Lower lobe of right lung (tissue), 2 donors: ENCODE results near the gene LCE3D. TPM values are rescaled to one million over a fixed set of nuclear protein-coding genes. Genes with fewer than 3 reads are reported as not detected.

Source experiments
- ATAC-seq, 2 donors: fragments of 200-7000 bp; cut with Tn5 transposase; one replicate each; pipeline ENCODE4 v1.9.1; 2020 to 2022; ENCODE audit warnings: mild to moderate bottlenecking in 2 of 2, moderate library complexity in 2 of 2
- DNase-seq: peaks from one replicate; pipeline ENCODE4 v3.0.0-alpha.2; 2020
- H3K27ac ChIP-seq: fragments of 200-600 bp; one replicate; pipeline ENCODE4 v1.8.0; 2022
- H3K27me3 ChIP-seq: fragments of 200-600 bp; one replicate; pipeline ENCODE4 v1.8.0; 2022; ENCODE audit warnings: low read depth
- H3K36me3 ChIP-seq: fragments of 200-600 bp; one replicate; pipeline ENCODE4 v1.8.0; 2022; ENCODE audit warnings: mild to moderate bottlenecking
- H3K4me1 ChIP-seq: fragments of 200-600 bp; one replicate; pipeline ENCODE4 v1.8.0; 2022
- H3K4me3 ChIP-seq: fragments of 200-600 bp; one replicate; pipeline ENCODE4 v1.8.0; 2022; ENCODE audit warnings: mild to moderate bottlenecking
- H3K9me3 ChIP-seq: fragments of 200-600 bp; one replicate; pipeline ENCODE4 v1.8.0; 2022
- CTCF ChIP-seq: fragments of 200-600 bp; IDR thresholded peaks from one replicate; pipeline ENCODE4 v1.8.0; 2022; ENCODE audit warnings: antibody characterized with exemption, mild to moderate bottlenecking
- intact Hi-C: fragments of 100-400 bp; cut with DNase I; formaldehyde crosslinking; loops from one replicate; pipeline ENCODE4 v1.11.0; 2022
- total RNA-seq: library from RNA; stranded (reverse); fragmentation: NEBNext Ultra II Directional; extraction: Animal tissue kit (Norgen Biotek cat#: 25700); gene quantifications from one replicate; pipeline ENCODE4 v1.2.1, GENCODE V29; 2021
- donor health status: DM: no; HTN: yes; CAD: no; lungs with severe emphysema.

Gene LCE3D
- total RNA-seq, 1 donor from 2014 or later, result not detected

- DNase-seq (no peak), ATAC-seq (no peak)
- H3K36me3 ChIP-seq, result no peaks in the 10 kb centered on the region
Observed at GRCh38 chr1:152543820-152544219, 36.5 kb downstream of the LCE3D start.

GRCh38 chr1:152539901-152540300 is 40.4 kb downstream of the LCE3D start:
- intact Hi-C loops, result no loop called here
- Histone ChIP-seq H3K36me3 (no peaks in the 10 kb centered on the region), H3K4me3 (no peak overlapping the region), H3K9me3 (no peaks in the 10 kb centered on the region), H3K27me3 (no peaks in the 10 kb centered on the region), H3K27ac (no peak overlapping the region), H3K4me1 (no peaks in the 10 kb centered on the region)
- ATAC-seq, result no peak
- DNase-seq, result no peak
- TF ChIP-seq CTCF, result no peak

More at GRCh38 chr1:152543820-152544219, 36.5 kb downstream of the LCE3D start:
- Histone ChIP-seq H3K4me1 (no peaks in the 10 kb centered on the region), H3K27me3 (no peaks in the 10 kb centered on the region), H3K9me3 (no peaks in the 10 kb centered on the region), H3K27ac (no peak overlapping the region), H3K4me3 (no peak overlapping the region)
- no peak for TF ChIP-seq CTCF
- intact Hi-C loops, result no loop called here

GRCh38 chr1:152537496-152537895 is 42.8 kb downstream of the LCE3D start:
- Histone ChIP-seq H3K9me3 (no peaks in the 10 kb centered on the region), H3K4me3 (no peak overlapping the region), H3K27me3 (no peaks in the 10 kb centered on the region), H3K4me1 (no peaks in the 10 kb centered on the region), H3K27ac (no peak overlapping the region), H3K36me3 (no peaks in the 10 kb centered on the region)
- no peak for TF ChIP-seq CTCF
- ATAC-seq (no peak), DNase-seq (no peak)
- intact Hi-C loops, result no loop called here

DNA sequence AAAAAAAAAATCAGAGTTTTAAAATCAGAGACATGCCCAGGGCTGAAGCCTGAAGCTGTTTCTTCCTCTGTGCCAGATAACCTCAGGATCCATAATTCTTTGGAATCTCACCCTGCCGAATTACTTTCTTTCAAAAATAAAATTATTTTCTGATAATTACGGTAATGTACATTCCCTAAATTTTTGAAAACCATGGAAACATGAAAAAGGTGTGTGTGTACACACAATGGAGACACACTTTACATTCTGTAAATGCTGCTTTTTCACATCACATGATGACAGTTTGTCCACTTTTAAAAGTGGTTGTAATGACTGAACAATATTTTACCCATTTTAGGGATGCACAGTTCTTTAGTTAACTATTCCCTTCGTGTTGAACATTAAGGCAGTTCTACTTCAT is 44.5 kb downstream of the LCE3D start:
- TF ChIP-seq CTCF, result no peak
- intact Hi-C loops, result no loop called here
- ATAC-seq (no peak), DNase-seq (no peak)
- Histone ChIP-seq H3K36me3 (no peaks in the 10 kb centered on the region), H3K4me3 (no peak overlapping the region), H3K4me1 (no peaks in the 10 kb centered on the region), H3K27me3 (no peaks in the 10 kb centered on the region), H3K27ac (no peak overlapping the region), H3K9me3 (no peaks in the 10 kb centered on the region)

DNA sequence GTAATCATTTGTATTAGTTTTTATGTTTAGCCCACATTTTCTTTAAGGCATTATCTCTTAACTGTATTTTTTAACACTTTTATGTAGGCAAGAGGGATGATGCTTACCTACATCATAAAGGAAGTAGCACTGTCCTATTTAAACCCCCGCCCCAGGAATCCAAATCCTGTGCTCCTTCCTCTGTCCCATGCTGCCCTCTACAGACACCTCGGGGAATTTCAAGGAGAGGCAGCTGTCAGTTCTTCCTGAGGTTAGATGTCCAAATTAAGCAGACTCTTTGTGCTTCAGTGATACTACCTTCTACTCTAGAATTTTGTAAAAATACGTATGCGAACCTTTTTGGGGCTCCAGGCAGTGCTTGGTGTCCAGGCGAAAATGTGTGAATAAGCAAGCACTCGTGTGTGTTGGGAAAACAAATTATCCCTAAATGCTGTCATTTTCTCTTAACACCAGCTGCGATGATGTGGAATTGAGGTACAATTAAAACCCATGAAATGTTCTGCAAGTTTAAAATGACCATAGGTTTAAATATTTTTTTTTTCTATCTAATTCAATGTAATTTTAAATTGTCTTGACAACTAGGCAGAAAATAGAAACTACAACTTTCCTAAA is 46.9 kb downstream of the LCE3D start:
- ATAC-seq, result no peak
- DNase-seq, result no peak
- H3K4me1 ChIP-seq, result no peaks in the 10 kb centered on the region
- no peaks in the 10 kb centered on the region for H3K9me3 ChIP-seq
- no peaks in the 10 kb centered on the region for H3K27me3 ChIP-seq
- intact Hi-C loops, result no loop called here
- H3K27ac ChIP-seq, result no peak overlapping the region
- peak; percentile 60 for TF ChIP-seq CTCF
- no peak overlapping the region for H3K4me3 ChIP-seq
- no peaks in the 10 kb centered on the region for H3K36me3 ChIP-seq

Other genes with a start within 250 kb of the LCE3D start
- gene FLG2, start 220.5 kb downstream of the LCE3D start, total RNA-seq, result not detected
- gene CRNN, start 166.3 kb downstream of the LCE3D start, total RNA-seq, result not detected
- not detected for gene LCE5A, start 69.7 kb downstream of the LCE3D start, total RNA-seq
- gene CRCT1, start 66.0 kb downstream of the LCE3D start, total RNA-seq, result not detected
- not detected for gene LCE3E, start 13.7 kb downstream of the LCE3D start, total RNA-seq
- not detected for gene LCE3C, start 19.7 kb upstream of the LCE3D start, total RNA-seq
- gene LCE3B, start 33.3 kb upstream of the LCE3D start, total RNA-seq, result not detected
- not detected for gene LCE3A, start 42.6 kb upstream of the LCE3D start, total RNA-seq
- not detected for gene LCE2D, start 82.9 kb upstream of the LCE3D start, total RNA-seq
- not detected for gene LCE2C, start 94.8 kb upstream of the LCE3D start, total RNA-seq
- gene LCE2B, start 105.6 kb upstream of the LCE3D start, total RNA-seq, result not detected
- not detected for gene LCE2A, start 117.8 kb upstream of the LCE3D start, total RNA-seq
- not detected for gene LCE4A, start 127.6 kb upstream of the LCE3D start, total RNA-seq
- gene KPRP, start 177.5 kb upstream of the LCE3D start, total RNA-seq, result not detected
- not detected for gene LCE1F, start 194.6 kb upstream of the LCE3D start, total RNA-seq
- not detected for gene LCE1E, start 205.7 kb upstream of the LCE3D start, total RNA-seq
- gene LCE1D, start 216.2 kb upstream of the LCE3D start, total RNA-seq, result not detected
- gene LCE1C, start 226.1 kb upstream of the LCE3D start, total RNA-seq, result not detected
- gene LCE1B, start 231.5 kb upstream of the LCE3D start, total RNA-seq, result not detected
- gene LCE1A, start 247.0 kb upstream of the LCE3D start, total RNA-seq, result not detected